Measurements from ENCODE around the gene CFAP69. TPM values are rescaled to one million over a fixed set of nuclear protein-coding genes. Genes with fewer than 3 reads are reported as not detected.
A peak's percentile ranks its signal among the peaks of the same experiment; 100 is the strongest.

CFAP69 gene
- total and polyA plus RNA-seq, 2 of the 8 experiments (the other 6 are each of a cell fraction or from before 2014, with no cell fraction given), result 1.00 to 3.8 TPM

- CTCF ChIA-PET (ENCODE audit: partially characterized antibody), result interaction anchor here (1.3 to 2.3 kb wide), 3 partner anchors 33 to 101 kb away, joined by 3 to 13 read pairs (median 5); partner anchors contain the start of gene STEAP2
- peak overlapping the region; percentile 68 to 87 for H3K4me2 ChIP-seq (ENCODE audit: insufficient read depth in 1 of 2, low read depth in 2 of 2, low read length in 2 of 2)
- no peak for FAIRE-seq
These were observed 437 bp upstream of the CFAP69 start for GRCh38 chr7:90244565-90244908.

More at GRCh38 chr7:90244565-90244908, 437 bp upstream of the CFAP69 start:
- Histone ChIP-seq H3K36me3 (ENCODE audit: control insufficient read depth in 2 of 4, insufficient read depth in 4 of 4, low read length in 3 of 4) (no peaks in the 10 kb centered on the region), H3K4me1 (replicated peaks in 1 of 4; ENCODE audit: control insufficient read depth in 3 of 4, insufficient read depth in 4 of 4, low read length in 3 of 4) (peaks cover 0 to 6% (median 3%) of the 10 kb centered on the region in 4 experiments; a peak in 5 of 7 replicates), H3K18ac (ENCODE audit: extremely low read depth, low read length) (peak overlapping the region; percentile 29; the same call in 1 of the 2 replicates), H2BK5ac (ENCODE audit: low read depth, low read length) (no peak overlapping the region), H4K91ac (replicated peaks; ENCODE audit: insufficient read length, low read length) (peak overlapping the region; percentile 81), H3K4me3 (ENCODE audit: extremely low read depth in 1 of 4, insufficient read depth in 2 of 4, low read depth in 3 of 4, low read length in 4 of 4) (peak overlapping the region; percentile 67 to 85 (median 84)), H3K9me3 (ENCODE audit: insufficient read depth in 2 of 2, low read depth in 1 of 2, low read length in 1 of 2) (no peaks in the 10 kb centered on the region), H3K79me1 (ENCODE audit: low read depth, low read length) (no peaks in the 10 kb centered on the region), H3K9ac (replicated peaks in 1 of 4; ENCODE audit: extremely low read depth in 1 of 4, low read depth in 3 of 4, low read length in 3 of 4) (peak overlapping the region in 2 of 4 experiments; percentile 13 to 88; a peak in 1 of 7 replicates), H3K56ac (replicated peaks; ENCODE audit: insufficient read length, low read depth, low read length) (no peak overlapping the region), H4K8ac (ENCODE audit: extremely low read depth, insufficient read depth, low read length) (no peak overlapping the region; the same call in none of the 2 replicates), H3K27ac (ENCODE audit: low read depth, low read length) (no peak overlapping the region), H3K14ac (ENCODE audit: insufficient read length) (no peak overlapping the region), H4K5ac (ENCODE audit: insufficient read length, low read depth, low read length) (peak overlapping the region; percentile 67), H3K79me2 (ENCODE audit: control insufficient read depth in 1 of 2, insufficient read depth in 2 of 2, low read length in 2 of 2) (no peaks in the 10 kb centered on the region), H3K23me2 (ENCODE audit: low read depth, low read length) (peaks cover 8% of the 10 kb centered on the region), H4K20me1 (replicated peaks in 1 of 2; ENCODE audit: control insufficient read depth in 1 of 2, insufficient read depth in 2 of 2, low read length in 2 of 2) (no peaks in the 10 kb centered on the region), H2BK15ac (ENCODE audit: low read length) (no peak overlapping the region), H2AFZ (ENCODE audit: low read length) (peak overlapping the region; percentile 100), H3K27me3 (replicated peaks in 1 of 4; ENCODE audit: control insufficient read depth in 3 of 4, extremely low read depth in 1 of 4, insufficient read depth in 3 of 4, low read length in 3 of 4) (peaks cover 0 to 6% (median 2%) of the 10 kb centered on the region in 4 experiments; a peak in 3 of 7 replicates), H2BK120ac (replicated peaks; ENCODE audit: low read depth, low read length) (peak overlapping the region; percentile 87), H2BK12ac (ENCODE audit: low read depth, low read length) (peak overlapping the region; percentile 53; the same call in 1 of the 2 replicates), H3K23ac (ENCODE audit: insufficient read length) (no peak overlapping the region), H3K4ac (replicated peaks; ENCODE audit: insufficient read length, low read depth, low read length) (no peak overlapping the region), H2AK5ac (ENCODE audit: low read depth, low read length) (no peak overlapping the region), H2BK20ac (ENCODE audit: low read length) (no peak overlapping the region)
- TF ChIP-seq JUN (IDR thresholded peaks at IDR 0.05; ENCODE audit: low read depth, low read length) (no peak), SIRT6 (IDR thresholded peaks at IDR 0.05; ENCODE audit: low read length) (no peak), CBX8 (IDR thresholded peaks at IDR 0.05; ENCODE audit: borderline replicate concordance, low read depth, low read length) (no peak), CBX5 (IDR thresholded peaks at IDR 0.05; ENCODE audit: low read depth, low read length) (no peak), CTCF (IDR thresholded peaks at IDR 0.05; ENCODE audit: control extremely low read depth in 1 of 3, insufficient read depth in 1 of 3, low read depth in 1 of 3, low read length in 3 of 3) (no peak), CREB1 (IDR thresholded peaks at IDR 0.05) (no peak), SP1 (IDR thresholded peaks at IDR 0.05; ENCODE audit: low read depth, low read length) (no peak), POLR2A (IDR thresholded peaks at IDR 0.05; ENCODE audit: control extremely low read depth in 1 of 2, low read depth in 2 of 2, low read length in 2 of 2) (no peak), ATF2 (IDR thresholded peaks at IDR 0.05; ENCODE audit: low read length) (no peak), TBP (IDR thresholded peaks at IDR 0.05; ENCODE audit: low read depth, low read length) (no peak), TEAD4 (IDR thresholded peaks at IDR 0.05; ENCODE audit: low read depth, low read length) (no peak)
- no peak for DNase-seq (ENCODE audit: low read depth in 1 of 2, low spot score in 2 of 2)
- POLR2A ChIA-PET (ENCODE audit: partially characterized antibody), result interaction anchor here (0.7 to 4.1 kb wide), 6 partner anchors 15 to 33 kb away, joined by 3 to 28 read pairs (median 4); partner anchors contain the start of gene STEAP2
- 28% methylated on average over 6 of the region's 6 CpGs; no CpG with 5 or more reads in 1 of the 2 experiments for WGBS, 2 experiments (ENCODE audit: extremely low coverage in 1 of 2, insufficient coverage in 1 of 2, insufficient read length in 1 of 2, insufficient replicate concordance in 2 of 2, low coverage in 1 of 2, low lambda C conversion rate in 2 of 2, missing lambda C conversion rate in 1 of 2)
